ENCODE data around the gene BBS5.

DNA sequence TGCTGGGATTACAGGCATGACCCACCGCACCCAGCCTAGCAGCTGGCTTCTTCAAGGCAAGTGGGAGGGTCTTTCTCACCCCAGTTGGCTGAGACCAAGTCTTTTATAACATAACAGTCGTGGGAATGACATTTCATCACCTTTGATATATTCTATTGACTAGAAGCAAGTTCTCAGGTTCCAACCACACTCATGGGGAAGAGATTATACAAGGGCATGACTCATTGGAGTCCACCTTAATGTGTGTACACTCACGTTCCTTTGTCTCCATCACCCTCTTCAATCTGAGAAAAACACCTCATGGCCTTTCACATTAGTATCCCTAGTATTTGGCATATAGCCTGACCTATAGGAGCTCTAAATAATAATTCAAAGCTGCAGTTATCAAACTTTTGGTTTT lies 2.8 kb upstream of the BBS5 start:
- TF ChIP-seq, protein P1, sequence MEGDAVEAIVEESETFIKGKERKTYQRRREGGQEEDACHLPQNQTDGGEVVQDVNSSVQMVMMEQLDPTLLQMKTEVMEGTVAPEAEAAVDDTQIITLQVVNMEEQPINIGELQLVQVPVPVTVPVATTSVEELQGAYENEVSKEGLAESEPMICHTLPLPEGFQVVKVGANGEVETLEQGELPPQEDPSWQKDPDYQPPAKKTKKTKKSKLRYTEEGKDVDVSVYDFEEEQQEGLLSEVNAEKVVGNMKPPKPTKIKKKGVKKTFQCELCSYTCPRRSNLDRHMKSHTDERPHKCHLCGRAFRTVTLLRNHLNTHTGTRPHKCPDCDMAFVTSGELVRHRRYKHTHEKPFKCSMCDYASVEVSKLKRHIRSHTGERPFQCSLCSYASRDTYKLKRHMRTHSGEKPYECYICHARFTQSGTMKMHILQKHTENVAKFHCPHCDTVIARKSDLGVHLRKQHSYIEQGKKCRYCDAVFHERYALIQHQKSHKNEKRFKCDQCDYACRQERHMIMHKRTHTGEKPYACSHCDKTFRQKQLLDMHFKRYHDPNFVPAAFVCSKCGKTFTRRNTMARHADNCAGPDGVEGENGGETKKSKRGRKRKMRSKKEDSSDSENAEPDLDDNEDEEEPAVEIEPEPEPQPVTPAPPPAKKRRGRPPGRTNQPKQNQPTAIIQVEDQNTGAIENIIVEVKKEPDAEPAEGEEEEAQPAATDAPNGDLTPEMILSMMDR (conservative IDR thresholded peaks at IDR 0.05) = no peak
- no peak for TF ChIP-seq EZH2 (IDR thresholded peaks at IDR 0.05; ENCODE audit: low read depth)
